Dedifferentiated amniotic fluid mesenchymal stem cell (primary cell): Measurements from ENCODE around the gene TMEM63A.

Experiments
- DNase-seq: peaks from one replicate; pipeline ENCODE4 v3.0.0-alpha.2; 2016; ENCODE audit errors: extremely low spot score

TMEM63A gene

DNA sequence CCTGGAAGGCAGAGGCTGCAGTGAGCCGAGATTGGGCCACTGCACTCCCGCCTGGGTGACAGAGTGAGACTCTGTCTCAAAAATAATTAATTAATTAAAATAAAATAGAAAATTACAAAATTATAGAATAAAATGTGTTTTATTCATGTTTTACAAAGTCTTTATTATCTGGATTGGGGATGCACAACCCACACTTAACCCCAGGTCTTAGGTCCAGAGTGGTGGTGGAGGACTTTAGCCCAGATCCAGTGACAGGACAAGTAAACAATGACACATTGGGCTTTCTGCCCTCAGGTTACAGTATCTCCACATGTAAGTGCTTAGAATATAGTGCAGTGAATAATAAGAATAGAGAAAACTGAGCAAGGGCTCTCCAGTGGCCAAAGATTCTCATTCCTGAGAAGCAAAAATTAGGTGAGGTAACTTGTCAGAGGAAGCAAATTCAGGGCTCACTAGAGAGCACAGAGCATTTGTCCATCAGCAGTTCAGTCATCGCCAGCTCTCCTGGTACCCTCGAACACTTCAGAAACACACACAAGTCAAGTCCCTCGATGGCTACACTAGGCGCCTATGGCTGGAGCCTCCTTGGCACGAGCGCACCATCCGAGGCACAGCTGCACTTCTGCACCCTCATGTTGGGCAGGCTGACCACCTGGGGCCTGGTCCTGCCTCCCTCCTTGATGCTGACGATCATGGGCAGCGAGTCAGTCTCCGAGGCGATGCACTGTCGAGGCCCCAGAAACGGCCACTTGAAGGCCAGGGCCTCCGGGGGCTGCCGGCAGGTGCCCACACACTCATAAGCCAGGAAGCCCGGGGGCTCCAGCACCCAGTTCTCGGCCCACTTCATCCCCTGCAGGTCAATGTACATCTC is 4.2 kb upstream of the TMEM63A start:
- DNase-seq, result no peak

DNA sequence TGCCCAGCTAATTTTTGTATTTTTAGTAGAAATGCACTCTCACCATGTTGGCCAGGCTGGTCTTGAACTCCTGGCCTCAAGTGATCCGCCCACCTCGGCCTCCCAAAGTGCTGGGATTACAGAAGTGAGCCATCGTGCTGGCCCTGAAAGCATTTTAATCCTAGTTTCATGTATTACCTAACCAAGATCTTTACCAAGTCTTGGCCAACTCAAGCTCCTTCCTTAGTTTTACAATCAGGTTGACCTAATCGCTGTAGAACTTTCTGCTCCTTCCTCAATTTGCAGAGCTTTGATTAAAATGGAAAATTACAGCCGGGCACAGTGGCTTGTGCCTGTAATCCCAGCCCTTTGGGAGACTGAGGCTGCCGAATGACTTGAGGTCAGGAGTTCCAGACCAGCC is 3.2 kb upstream of the TMEM63A start:
- DNase-seq, result no peak

- no peak for DNase-seq
Measured at GRCh38 chr1:225883616-225884265, 1.6 kb upstream of the TMEM63A start.

- peak; percentile 20 for DNase-seq
Measured at GRCh38 chr1:225882694-225883615, 775 bp upstream of the TMEM63A start.

GRCh38 chr1:225881081-225881958 is 860 bp downstream of the TMEM63A start:
- DNase-seq, result no peak

- no peak for DNase-seq
Measured at GRCh38 chr1:225880636-225881035, 1.5 kb downstream of the TMEM63A start.

GRCh38 chr1:225880222-225880588 is 2.0 kb downstream of the TMEM63A start:
- DNase-seq, result no peak

DNA sequence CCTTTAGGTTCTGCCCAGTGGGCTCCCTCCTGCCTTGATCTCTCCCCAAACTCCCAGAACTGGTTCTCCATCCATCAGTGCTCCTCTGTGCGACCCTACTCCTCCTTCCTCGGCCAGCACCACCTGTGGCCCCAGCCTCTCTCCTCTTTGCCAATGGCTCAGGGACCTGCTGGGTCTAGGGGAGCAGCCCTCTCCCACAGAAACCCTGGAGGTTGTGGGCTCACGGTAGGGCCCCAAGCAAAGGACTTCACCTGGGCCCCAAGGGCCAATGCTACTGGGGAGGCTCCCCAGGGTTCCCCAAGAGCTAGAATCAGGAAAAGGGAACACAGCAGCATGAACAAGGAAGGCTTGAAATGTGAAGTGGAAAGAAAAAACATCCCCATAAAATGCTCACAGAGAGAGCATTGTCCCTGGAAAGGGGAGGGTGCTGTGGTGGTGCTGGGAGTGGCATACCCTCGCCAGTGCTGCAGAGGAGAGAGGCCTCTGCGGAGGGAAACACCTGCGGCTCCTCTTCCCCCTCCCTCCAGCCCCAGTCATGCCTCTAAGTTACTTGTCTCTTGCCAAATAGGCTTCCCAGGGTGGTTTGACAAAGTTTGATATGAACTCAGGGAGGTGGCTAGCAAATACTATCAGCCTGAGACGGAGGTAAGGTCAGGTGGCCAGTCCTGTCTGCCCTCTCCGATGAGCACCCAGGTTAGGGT is 2.5 kb downstream of the TMEM63A start:
- DNase-seq, result no peak

- DNase-seq, result no peak
Measured at GRCh38 chr1:225878282-225878681, 3.9 kb downstream of the TMEM63A start.

DNA sequence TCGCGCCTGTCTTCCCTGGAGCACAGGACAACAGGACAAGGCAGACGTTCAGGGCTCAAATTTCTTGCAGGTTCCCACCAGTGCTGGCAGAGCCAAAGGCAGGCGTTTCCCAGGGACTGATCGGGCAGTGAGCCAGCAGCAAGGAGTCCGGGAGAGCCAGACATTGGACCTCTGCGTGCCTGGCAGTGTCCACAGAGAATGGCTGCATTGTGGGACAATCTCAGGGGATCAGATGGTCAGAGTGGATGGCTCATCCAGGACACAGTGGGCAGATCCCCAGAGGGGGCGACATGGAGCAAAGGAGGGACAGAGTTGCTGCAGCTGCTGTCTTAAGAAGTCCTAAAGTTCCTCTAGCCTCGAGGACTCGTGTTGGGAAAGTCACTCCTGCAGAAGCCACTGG is 4.6 kb downstream of the TMEM63A start:
- DNase-seq, result peak; percentile 23

- DNase-seq, result no peak
Measured at GRCh38 chr1:225876900-225877510, 5.2 kb downstream of the TMEM63A start.

DNA sequence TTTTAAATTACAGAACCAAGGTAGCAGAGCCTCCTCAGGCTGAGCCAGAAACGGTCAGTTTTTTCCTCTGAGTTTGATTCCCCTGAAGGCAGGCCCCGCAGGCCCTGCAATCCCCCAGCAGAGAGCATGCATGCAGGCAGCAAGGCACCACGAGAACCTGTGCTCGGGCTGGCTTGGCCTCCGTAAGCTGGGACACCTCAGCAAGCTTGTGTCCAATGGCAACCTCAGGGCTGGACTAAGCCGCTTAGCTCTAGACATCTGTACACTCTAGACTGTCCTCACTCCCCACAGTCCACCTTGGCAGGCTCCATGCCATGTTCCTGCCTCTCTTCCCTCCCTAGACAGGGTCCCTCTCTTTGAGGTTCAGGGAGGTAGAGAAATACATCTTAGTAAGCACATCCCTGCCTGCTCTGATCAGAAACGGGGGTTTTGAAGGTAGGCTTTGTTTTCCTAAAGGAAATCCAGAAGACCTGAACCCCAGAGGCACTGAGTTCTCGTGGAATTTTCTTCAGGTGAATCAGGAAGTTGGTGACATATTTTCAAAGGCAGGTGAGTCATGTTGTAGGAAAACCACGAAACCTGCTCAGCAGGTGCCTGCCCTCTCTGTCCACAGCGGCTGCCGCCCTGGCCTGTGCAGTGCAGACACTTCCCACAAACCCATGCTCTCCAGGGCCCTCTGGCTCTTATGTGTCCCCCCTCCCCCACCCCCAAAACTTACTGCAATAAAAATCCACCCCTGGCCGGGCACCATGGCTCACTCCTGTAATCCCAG is 7.0 kb downstream of the TMEM63A start:
- DNase-seq, result no peak

DNA sequence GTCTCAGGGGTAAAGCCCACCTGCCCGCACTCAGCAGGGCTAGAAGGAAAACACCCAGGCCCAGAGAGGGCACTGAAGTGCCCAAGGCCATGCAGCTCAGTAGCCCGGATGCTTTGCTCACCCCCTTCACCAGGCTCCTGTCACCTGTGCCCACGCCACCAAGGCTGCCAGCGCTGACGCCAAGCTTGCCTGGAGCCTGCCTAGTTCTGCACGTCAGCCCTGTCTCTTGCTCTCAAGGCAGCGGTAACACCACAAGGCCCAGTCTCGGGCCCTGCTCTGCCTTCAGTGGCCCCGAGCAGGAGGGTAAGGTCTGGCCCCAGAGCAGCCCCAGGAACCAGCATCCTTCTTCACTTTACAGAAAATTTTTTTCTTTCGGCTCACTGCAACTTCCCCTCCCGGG is 7.7 kb downstream of the TMEM63A start:
- no peak for DNase-seq

DNA sequence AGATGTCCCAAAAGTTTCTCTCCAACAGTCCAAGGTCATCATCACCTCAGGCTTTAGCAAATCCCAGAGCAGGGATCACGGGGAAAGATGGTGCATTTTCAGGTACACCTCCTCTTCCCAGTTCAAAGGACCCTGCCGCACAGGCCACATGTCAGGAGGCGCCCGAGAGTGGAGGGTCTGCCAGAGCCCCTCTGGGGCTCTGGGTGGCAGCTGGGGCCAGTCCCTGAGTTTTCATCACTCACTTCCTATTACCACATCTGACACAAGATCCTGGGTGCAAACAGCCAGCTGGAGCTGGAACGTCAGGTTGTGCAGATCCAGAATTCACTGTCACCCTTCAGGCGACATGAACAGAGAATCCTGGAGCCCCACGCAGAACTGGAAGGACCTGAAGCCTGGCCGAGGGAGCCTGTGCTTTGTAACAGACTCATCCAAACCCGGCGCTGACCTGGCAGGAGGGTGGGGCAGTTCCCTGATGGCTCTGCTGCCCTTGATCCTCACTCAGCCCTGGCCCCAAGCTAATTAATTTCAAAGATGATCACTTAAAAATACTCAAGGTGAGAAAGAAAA is 8.8 kb downstream of the TMEM63A start:
- DNase-seq, result no peak

GRCh38 chr1:225872075-225872430 is 10.1 kb downstream of the TMEM63A start:
- no peak for DNase-seq

GRCh38 chr1:225871359-225872074 is 10.7 kb downstream of the TMEM63A start:
- DNase-seq, result no peak

DNA sequence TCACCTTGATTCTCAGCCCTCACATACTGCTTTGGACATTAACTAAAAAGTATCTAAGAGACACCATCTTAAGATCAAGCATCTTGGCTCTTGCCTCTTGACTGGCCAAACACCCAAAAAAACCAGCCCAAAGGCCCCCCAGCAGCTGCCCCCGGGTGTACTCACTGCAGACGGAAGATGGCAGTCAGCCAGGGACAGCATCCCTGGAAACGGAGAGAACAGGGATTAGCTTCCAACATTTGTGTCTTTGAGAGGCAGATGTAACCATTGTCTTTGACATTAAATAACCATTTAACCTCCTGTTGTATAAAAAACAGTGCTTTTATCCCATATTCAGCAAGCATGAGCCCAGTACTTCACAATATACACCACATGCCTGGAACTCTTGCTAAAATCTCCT is 11.3 kb downstream of the TMEM63A start:
- no peak for DNase-seq

DNA sequence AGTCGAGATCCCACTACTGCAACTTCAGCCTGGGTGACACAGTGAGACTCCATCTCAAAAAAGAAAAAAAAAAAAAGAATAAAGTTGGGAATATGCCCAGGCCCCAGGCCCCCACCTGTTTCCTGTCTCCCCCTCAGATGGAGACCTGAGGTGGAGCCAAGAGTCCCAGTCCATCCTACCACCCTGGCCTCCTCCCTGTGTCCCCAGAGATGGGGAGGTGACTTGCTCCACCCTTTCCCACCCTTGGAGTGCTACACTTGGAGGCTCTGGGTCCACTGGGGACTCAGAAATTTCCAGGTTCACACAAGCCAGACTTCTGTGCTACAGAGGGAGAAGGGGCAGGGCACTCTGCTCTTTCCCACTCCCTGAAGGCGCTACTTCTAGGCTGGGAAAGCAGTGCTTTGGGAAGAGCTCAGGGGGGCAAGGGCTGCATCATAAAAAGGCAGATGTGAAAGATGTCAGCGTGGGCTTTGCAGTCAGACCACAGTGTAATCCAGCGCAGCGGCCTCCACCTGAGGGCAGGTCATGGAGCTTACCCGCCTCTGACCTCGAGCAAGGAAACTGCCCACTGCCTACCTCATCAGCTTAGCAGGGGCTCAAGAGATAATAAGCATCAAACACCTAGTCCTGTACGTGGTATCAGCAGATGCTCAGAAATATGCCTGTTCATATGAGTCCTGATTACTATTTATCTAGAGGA is 13.4 kb downstream of the TMEM63A start:
- no peak for DNase-seq
